Measurements from ENCODE around the gene DOCK2.

- TF ChIP-seq CTCF (conservative IDR thresholded peaks at IDR 0.05) (no peak), ZFX (IDR thresholded peaks at IDR 0.05) (no peak)
These were observed 44.0 kb upstream of the DOCK2 start for GRCh38 chr5:169592937-169593650.
